Activated T-cell treated with anti-CD3 and anti-CD28 coated beads, Interleukin-2, amount 50 U/mL, for 24 hours (primary cell): Measurements from ENCODE around the gene NRROS.

Source experiments
- DNase-seq: peaks from one replicate; pipeline ENCODE4 v3.0.0-alpha.2; 2020
- H3K27ac Mint-ChIP-seq: 2 replicates; pipeline ENCODE4 v1.8.0; 2020; ENCODE audit warnings: mild to moderate bottlenecking, mixed read lengths
- H3K27me3 Mint-ChIP-seq: 2 replicates; pipeline ENCODE4 v1.8.0; 2020; ENCODE audit warnings: mixed read lengths
- H3K36me3 Mint-ChIP-seq: 2 replicates; pipeline ENCODE4 v1.8.0; 2020; ENCODE audit warnings: low read depth, mixed read lengths
- H3K4me1 Mint-ChIP-seq: 2 replicates; pipeline ENCODE4 v1.8.0; 2020; ENCODE audit warnings: low read depth, mixed read lengths
- H3K4me3 Mint-ChIP-seq: 2 replicates; pipeline ENCODE4 v1.8.0; 2020; ENCODE audit warnings: mild to moderate bottlenecking, moderate library complexity, mixed read lengths
- H3K9me3 Mint-ChIP-seq: 2 replicates; pipeline ENCODE4 v1.8.0; 2020; ENCODE audit warnings: mixed read lengths

The NRROS gene

DNA sequence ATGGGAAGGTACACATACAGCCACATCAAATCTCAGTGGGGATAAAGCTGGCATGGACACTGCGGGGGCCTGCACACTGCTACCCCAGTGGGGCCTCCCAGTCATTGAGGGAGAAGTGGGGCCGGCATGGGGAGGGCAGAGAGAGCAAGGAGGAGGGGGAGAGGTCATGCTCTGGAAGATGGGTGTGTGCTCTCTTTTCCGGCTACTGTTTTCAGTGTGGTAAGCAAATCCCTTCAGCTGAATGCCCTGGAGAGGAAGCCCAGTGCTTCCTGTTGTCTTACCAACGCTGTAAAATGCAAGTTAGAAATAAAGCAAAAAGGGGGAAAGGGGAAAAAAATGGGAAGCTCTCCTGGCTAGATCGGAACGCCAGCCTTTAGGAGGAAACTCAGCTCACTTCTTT lies 30.8 kb downstream of the NRROS start:
- no peak for DNase-seq
- Mint-ChIP-seq H3K27me3 (no peaks in the 10 kb centered on the region), H3K4me1 (peaks cover 17% of the 10 kb centered on the region), H3K27ac (peak overlapping the region; percentile 37), H3K36me3 (no peaks in the 10 kb centered on the region), H3K9me3 (no peaks in the 10 kb centered on the region), H3K4me3 (no peak overlapping the region)

DNA sequence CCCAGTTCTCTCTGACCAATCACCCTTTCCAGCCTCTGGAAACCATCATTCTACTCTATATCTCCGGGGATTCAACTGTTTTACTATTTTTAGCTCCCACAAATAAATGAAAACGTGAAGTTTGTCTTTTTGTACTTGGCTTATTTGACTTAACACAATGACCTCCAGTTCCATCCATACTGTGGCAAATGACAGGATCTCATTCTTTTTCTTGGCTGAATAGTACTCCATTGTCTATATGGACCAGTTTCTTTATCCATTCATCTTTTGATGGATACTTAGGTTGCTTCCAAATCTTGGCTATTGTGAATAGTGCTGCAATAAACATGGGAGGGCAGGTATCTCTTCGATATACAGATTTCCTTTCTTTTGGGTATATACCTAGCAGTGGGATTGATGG lies 34.1 kb downstream of the NRROS start:
- no peaks in the 10 kb centered on the region for H3K9me3 Mint-ChIP-seq
- H3K4me1 Mint-ChIP-seq = peaks cover 30% of the 10 kb centered on the region
- no peaks in the 10 kb centered on the region for H3K27me3 Mint-ChIP-seq
- no peak overlapping the region for H3K4me3 Mint-ChIP-seq
- no peak overlapping the region for H3K27ac Mint-ChIP-seq
- no peak for DNase-seq
- H3K36me3 Mint-ChIP-seq = no peaks in the 10 kb centered on the region

DNA sequence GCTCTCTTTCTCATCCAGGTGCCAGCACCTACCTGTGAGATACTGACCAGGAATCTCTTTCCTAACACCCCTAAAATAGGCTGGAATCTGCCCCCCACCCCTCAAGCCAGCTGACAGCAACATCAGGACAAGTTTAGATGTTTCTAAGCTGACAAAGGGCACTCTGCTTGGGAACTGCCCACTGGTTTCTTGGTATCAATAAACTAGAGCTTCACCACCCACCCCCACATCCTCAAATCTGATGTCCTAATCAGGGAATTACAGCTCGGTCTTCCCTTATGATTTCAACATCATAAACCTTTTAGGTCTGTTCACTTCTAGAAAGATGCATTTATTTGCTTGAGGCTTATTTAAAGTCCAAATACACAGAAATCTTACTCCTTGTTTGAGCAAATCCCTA lies 37.9 kb downstream of the NRROS start:
- H3K4me3 Mint-ChIP-seq = no peak overlapping the region
- H3K27ac Mint-ChIP-seq = peak overlapping the region; percentile 23
- H3K36me3 Mint-ChIP-seq = no peaks in the 10 kb centered on the region
- peaks cover 13% of the 10 kb centered on the region for H3K4me1 Mint-ChIP-seq
- DNase-seq = no peak
- no peaks in the 10 kb centered on the region for H3K9me3 Mint-ChIP-seq
- no peaks in the 10 kb centered on the region for H3K27me3 Mint-ChIP-seq

DNA sequence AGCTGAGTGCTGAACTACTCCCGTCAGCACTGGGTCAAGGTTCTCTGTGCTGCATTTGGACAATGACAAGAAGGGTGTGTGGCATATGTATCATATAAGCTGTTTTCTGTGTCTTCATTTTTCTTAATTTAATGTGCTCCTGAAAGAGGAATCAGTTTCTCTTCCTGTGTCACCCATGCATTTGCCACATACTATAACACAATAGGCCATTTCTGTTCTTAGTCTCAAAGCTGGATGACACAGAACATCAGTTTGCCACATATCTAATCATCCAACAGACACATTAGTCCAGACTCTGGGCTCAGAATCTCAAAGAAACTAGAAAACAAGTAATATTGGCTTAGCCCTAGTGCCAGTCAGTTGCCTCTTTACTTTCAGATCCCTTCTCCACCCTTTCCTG lies 38.4 kb downstream of the NRROS start:
- Mint-ChIP-seq H3K27me3 (no peaks in the 10 kb centered on the region), H3K4me3 (no peak overlapping the region), H3K27ac (peak overlapping the region; percentile 23), H3K9me3 (no peaks in the 10 kb centered on the region), H3K36me3 (no peaks in the 10 kb centered on the region), H3K4me1 (peaks cover 13% of the 10 kb centered on the region)
- DNase-seq = no peak

DNA sequence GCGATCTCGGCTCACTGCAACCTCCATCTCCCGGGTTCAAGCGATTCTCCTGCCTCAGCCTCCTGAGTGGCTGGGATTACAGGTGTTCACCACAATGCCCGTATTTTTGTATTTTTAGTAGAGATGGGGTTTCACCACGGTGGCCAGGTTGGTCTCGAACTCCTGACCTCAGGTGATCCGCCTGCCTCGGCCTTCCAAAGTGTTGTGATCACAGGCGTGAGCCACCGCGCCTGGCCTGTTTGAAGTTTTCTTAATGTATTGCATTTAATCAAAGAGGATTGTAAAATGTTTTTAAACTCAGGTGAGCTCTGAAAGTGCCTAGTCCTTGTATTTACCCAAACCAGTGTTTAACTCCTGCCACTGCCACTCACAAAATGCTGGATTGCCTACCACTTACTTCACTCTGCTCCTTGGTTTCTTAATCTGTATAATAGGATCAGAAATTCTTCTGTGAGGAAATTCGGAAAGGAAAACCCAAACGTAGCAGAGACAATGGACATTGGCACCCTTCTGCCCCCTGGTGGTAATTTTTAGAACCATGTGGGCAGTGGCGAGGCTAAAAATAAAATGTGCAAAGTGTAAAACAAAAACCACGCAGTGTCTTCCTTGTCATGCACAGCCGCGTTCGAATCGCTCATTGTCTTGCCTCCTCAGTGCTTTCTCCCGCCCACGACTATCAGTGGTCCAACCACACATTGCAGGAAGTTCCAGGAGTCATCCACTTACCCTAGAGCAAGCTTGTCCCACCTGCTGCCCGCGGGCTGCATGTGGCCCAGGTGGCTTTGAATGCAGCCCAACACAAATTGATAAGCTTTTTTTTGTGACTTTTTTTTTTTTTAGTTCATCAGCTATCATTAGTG lies 45.3 kb downstream of the NRROS start:
- peaks cover 12% of the 10 kb centered on the region for H3K4me1 Mint-ChIP-seq
- H3K9me3 Mint-ChIP-seq = no peaks in the 10 kb centered on the region
- peak overlapping the region; percentile 22 for H3K27ac Mint-ChIP-seq
- H3K36me3 Mint-ChIP-seq = no peaks in the 10 kb centered on the region
- H3K4me3 Mint-ChIP-seq = peak overlapping the region; percentile 14
- peak; percentile 74 for DNase-seq
- H3K27me3 Mint-ChIP-seq = no peaks in the 10 kb centered on the region

DNA sequence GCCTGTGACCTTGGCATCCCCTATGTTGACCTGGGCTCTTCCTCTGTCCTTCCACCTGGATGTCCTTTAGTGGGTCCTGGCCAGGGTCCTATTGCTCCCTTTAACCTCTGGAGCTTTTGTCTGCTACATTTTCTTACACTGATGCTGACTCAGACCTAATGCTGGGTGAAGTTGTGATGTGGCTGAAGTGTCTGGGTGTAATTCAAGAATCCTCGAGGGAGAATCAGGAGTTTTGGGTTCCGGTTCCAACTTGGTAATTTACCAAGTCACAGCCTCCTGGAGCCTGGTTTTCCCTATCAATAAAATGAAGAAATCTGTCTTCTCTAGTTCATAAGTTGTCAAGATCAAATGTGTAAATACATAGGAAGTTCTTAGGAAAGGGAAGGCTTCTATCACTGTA lies 46.9 kb downstream of the NRROS start:
- Mint-ChIP-seq H3K4me3 (no peak overlapping the region), H3K9me3 (no peaks in the 10 kb centered on the region), H3K27me3 (no peaks in the 10 kb centered on the region), H3K4me1 (peaks cover 12% of the 10 kb centered on the region), H3K36me3 (no peaks in the 10 kb centered on the region), H3K27ac (no peak overlapping the region)
- DNase-seq = no peak

DNA sequence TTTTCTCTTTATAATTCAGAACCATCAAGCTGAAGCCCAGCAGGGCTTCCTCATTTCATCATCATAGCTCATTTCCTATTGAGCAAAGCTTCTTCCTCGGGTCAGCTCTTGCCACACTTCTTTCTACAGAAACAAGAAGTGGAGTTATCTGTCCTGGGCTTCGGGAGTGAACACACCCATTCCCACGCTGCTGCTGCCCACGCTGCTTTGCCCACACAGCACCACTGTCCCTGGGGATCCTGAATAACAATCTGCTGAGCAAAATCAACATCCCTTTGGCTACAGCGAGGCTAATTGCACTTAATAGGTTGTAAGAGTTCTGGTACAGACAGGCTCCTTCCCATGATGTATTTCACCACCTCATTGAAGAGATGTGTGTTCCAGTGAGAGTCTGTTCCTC lies 48.9 kb downstream of the NRROS start:
- Mint-ChIP-seq H3K4me3 (no peak overlapping the region), H3K36me3 (no peaks in the 10 kb centered on the region), H3K27me3 (no peaks in the 10 kb centered on the region), H3K4me1 (peaks cover 12% of the 10 kb centered on the region), H3K9me3 (no peaks in the 10 kb centered on the region), H3K27ac (no peak overlapping the region)
- DNase-seq = no peak

DNA sequence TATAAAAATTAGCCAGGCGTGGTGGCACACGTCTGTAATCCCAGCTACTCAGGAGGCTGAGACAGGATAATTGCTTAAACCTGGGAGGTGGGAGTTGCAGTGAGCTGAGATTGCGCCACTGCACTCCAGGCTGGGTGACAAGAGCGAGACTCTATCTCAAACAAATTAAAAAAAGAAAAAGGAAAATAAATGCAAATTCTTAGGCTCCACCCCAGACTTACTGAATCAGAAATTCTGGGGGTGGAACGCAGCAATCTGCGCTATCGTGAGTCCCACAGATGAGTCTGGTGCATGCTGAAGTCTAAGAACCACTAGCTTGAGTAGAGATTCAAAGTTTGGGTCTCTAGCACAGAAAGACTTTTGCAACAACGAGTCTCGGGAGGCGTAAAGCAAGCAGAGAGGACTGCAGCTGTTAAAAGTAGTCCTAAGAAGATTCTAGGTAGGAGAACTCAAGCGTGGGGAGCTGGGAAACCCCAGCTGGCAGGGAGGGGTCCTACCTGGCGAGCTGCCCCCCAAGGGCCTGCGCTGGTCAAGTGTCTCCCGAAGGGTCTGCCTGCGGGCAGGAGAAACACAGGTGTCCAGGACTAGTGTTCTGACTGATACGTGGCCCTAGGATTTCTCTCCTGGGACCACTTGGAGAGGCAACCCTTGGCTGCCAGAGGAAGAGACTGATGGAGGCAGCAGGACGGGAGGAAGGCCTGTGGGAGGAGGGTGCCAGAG lies 50.6 kb downstream of the NRROS start:
- DNase-seq = no peak
- no peak overlapping the region for H3K27ac Mint-ChIP-seq
- no peak overlapping the region for H3K4me3 Mint-ChIP-seq
- no peaks in the 10 kb centered on the region for H3K27me3 Mint-ChIP-seq
- no peaks in the 10 kb centered on the region for H3K9me3 Mint-ChIP-seq
- H3K36me3 Mint-ChIP-seq = no peaks in the 10 kb centered on the region
- H3K4me1 Mint-ChIP-seq = peaks cover 1% of the 10 kb centered on the region

DNA sequence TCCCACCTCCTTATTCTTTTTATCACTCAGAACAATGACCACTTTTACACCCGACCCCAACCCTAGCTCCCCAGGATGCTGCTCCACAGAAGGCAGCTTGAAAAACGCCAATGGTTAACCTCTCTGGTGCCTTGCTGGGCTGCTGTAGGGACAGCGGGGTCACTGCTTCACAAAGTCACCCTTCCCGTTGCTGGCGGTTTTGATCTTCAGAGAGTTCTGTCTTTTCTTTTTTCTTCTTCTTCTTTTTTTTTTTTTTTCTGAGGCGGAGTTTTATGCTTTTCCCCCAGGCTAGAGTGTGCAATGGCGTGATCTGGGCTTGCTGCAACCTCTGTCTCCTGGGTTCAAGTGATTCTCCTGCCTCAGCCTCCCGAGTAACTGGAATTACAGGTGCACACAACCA lies 51.9 kb downstream of the NRROS start:
- DNase-seq = no peak
- Mint-ChIP-seq H3K4me1 (no peaks in the 10 kb centered on the region), H3K4me3 (no peak overlapping the region), H3K9me3 (no peaks in the 10 kb centered on the region), H3K27me3 (no peaks in the 10 kb centered on the region), H3K27ac (no peak overlapping the region), H3K36me3 (no peaks in the 10 kb centered on the region)

DNA sequence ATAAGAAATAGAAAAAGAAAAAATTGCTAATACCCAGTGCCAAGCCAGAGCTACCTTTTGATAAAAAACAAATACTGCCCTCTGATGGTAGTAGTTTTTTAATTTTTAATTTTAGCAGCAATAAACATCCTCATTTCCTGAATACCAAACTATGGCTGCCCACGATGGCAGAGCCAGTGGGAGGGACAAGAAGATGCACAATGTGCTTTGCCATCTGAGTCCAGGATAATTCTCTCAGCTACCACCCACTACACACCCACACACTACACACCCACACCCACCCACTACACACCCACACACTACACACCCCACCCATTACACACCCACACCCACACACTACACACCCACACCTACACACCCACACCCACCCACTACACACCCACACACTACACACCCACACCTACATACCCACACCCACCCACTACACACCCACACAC lies 54.7 kb downstream of the NRROS start:
- Mint-ChIP-seq H3K4me1 (no peaks in the 10 kb centered on the region), H3K4me3 (no peak overlapping the region), H3K27ac (peak overlapping the region; percentile 66), H3K36me3 (no peaks in the 10 kb centered on the region), H3K9me3 (no peaks in the 10 kb centered on the region), H3K27me3 (no peaks in the 10 kb centered on the region)
- DNase-seq = peak; percentile 41

DNA sequence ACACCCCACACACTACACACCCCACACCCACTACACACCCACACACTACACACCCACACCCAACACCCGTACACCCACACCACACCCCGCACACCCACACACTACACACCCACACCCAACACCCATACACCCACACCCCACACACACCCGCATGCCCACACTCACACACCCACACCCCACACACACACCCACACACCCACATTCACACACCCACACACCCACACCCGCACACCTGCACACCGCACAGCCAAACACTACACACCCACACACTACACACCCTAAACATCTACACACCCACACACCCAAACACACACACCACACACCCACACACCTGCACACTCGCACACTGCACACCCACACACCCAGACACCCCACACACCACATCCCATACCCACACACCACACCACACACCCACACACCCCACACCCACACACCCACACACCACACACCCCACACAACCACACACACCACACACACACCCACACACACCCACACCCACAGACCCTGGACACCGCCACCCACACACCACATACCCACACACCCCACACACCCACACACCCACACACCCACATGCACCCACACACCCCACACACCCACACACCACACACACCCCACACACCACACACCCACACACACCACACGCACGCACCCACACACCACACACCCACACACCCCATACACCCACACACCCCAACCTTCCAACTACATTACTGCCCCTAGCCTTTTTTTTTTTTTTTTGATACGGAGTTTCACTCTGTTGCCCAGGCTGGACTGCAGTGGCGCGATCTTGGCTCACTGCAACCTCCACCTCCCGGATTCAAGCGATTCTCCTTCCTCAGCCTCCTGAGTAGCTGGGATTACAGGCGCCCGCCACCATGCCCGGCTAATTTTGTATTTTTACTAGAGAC lies 55.7 kb downstream of the NRROS start:
- Mint-ChIP-seq H3K27me3 (no peaks in the 10 kb centered on the region), H3K4me3 (peak overlapping the region; percentile 53), H3K9me3 (no peaks in the 10 kb centered on the region), H3K36me3 (no peaks in the 10 kb centered on the region), H3K27ac (peak overlapping the region; percentile 89), H3K4me1 (no peaks in the 10 kb centered on the region)
- DNase-seq = peak; percentile 47

DNA sequence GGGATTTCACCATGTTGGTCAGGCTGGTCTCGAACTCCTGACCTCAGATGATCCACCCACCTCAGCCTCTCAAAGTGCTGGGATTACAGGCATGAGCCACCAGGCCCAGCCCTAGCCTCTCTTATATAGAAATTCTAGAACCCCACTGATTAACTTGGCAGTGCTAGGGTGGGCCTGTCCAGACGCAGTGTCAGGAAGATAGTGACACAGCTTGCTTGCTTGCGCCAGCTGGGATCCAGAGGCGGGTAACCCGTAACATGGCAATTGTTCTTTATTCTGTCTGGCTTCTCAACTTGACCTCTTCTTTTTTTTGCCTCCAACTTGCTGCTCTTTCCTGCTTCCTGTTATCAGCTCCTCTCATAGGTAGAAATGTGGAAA lies 56.3 kb downstream of the NRROS start:
- H3K4me3 Mint-ChIP-seq = peak overlapping the region; percentile 53
- H3K27me3 Mint-ChIP-seq = no peaks in the 10 kb centered on the region
- H3K36me3 Mint-ChIP-seq = no peaks in the 10 kb centered on the region
- no peaks in the 10 kb centered on the region for H3K9me3 Mint-ChIP-seq
- DNase-seq = no peak
- no peaks in the 10 kb centered on the region for H3K4me1 Mint-ChIP-seq
- H3K27ac Mint-ChIP-seq = peak overlapping the region; percentile 89

DNA sequence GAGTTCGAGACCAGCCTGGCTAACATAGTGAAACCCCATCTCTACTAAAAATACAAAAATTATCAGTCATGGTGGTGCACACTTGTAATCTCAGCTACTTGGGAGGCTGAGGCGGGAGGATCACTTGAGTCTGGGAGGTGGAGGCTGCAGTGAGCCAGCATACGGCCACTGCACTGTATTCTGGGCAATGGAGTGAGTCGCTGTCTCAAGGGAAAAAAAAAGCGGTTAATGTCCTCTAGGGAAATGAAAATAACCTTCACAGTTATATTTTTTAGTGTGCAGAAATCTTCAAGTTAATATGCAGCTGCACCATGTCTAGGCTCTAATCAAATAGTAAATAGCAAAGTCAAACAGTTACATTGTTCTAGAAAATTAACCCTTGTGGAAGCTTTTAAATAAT lies 57.8 kb downstream of the NRROS start:
- no peak overlapping the region for H3K4me3 Mint-ChIP-seq
- no peak for DNase-seq
- H3K27ac Mint-ChIP-seq = no peak overlapping the region
- no peaks in the 10 kb centered on the region for H3K4me1 Mint-ChIP-seq
- no peaks in the 10 kb centered on the region for H3K9me3 Mint-ChIP-seq
- no peaks in the 10 kb centered on the region for H3K27me3 Mint-ChIP-seq
- H3K36me3 Mint-ChIP-seq = no peaks in the 10 kb centered on the region

DNA sequence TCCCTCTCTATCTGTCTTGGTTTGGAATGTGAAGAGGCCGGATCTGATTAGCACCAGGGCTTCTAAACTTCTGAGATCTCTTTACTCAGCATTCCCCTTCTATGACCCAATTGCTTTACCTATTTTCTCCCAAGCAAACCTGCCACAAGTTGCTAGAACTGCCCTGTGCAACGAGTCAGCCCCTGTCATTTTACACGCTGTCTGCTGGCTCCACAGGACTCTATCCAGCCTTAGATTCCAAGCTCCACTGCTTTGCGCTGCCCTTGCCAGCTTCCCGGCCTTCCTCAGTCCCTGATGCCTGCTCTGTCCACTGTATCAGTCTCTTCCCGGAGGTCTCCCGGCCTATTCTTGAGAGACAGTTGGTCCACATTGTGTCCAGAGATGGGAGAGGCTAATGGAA lies 60.3 kb downstream of the NRROS start:
- no peak for DNase-seq
- H3K27ac Mint-ChIP-seq = no peak overlapping the region
- H3K27me3 Mint-ChIP-seq = no peaks in the 10 kb centered on the region
- H3K4me3 Mint-ChIP-seq = no peak overlapping the region
- H3K9me3 Mint-ChIP-seq = no peaks in the 10 kb centered on the region
- H3K36me3 Mint-ChIP-seq = no peaks in the 10 kb centered on the region
- H3K4me1 Mint-ChIP-seq = no peaks in the 10 kb centered on the region
